ENCODE results near the gene ZBTB34.

Gene ZBTB34

DNA sequence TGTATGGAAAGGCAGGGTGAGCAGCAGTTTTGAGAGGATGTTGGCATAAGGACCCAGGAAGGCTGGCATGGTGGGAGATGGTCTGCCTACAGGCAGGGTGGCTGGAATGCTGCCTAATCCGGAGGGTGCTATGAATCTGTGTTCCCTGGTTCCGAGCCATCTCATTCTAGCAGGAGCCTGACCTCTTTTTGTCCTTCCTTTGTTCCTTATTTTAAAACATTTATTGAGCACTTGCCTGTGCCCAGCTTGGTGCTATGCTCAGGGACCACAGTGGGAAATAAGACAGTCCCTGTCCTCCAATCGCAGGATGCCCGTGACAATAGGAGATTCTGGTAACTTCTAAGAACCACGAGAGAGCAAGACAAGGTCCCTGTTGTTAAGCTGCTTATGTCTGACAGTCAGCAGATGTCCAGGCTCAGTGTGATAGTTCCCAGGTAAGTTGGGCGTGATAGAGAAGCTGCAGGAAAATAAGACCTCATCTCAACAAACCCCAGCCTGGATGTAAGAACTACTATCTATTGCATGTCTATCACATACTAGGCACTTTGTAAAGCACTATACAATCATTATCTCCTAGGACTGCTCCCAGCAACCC, 9.1 kb upstream of the ZBTB34 start:
- TF ChIP-seq, protein P1, sequence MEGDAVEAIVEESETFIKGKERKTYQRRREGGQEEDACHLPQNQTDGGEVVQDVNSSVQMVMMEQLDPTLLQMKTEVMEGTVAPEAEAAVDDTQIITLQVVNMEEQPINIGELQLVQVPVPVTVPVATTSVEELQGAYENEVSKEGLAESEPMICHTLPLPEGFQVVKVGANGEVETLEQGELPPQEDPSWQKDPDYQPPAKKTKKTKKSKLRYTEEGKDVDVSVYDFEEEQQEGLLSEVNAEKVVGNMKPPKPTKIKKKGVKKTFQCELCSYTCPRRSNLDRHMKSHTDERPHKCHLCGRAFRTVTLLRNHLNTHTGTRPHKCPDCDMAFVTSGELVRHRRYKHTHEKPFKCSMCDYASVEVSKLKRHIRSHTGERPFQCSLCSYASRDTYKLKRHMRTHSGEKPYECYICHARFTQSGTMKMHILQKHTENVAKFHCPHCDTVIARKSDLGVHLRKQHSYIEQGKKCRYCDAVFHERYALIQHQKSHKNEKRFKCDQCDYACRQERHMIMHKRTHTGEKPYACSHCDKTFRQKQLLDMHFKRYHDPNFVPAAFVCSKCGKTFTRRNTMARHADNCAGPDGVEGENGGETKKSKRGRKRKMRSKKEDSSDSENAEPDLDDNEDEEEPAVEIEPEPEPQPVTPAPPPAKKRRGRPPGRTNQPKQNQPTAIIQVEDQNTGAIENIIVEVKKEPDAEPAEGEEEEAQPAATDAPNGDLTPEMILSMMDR (conservative IDR thresholded peaks at IDR 0.05; ENCODE audit: low read depth) = no peak
- ChIA-PET CTCF (interaction anchor here (0.7 to 0.8 kb wide), 2 partner anchors 145 to 225 kb away, joined by 3 read pairs; no protein-coding TSS in a partner anchor), POLR2A (ENCODE audit: low non-redundant PET) (no interaction called here)
- H3K27ac ChIP-seq = no peak overlapping the region
- no peak for DNase-seq (ENCODE audit: low spot score)

DNA sequence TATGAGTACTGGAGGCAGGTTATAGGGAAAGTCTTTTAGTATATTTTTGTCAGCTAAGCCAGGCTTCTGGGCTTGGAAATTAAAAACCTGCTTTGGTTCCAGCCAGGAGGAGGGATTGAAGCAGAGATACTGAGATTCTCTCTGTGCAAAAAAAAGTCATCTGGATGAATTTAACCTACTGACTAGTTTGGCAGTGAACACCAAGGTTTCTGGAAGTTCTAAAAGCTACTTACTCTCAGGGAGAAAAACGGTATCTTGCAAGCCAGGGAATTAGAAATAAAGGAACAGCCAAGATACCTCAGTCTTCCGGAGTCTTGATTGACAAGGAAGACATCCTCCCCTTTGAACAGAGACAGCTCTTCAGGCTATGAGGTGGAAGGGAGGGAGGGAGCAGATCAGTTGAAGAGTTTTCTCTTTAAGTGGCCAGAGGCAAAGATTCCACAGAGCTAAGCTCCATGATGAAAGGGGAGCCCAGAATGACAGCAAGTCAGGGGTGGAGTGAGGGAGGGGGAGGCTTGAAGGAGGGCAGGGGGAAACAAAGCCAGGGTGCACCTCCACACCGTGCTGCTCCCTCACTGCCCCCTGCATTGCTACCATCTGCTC, 8.3 kb upstream of the ZBTB34 start:
- no peak overlapping the region for H3K27ac ChIP-seq
- ChIA-PET POLR2A (ENCODE audit: low non-redundant PET) (no interaction called here), CTCF (interaction anchor here (0.7 to 1.0 kb wide), 4 partner anchors 8 to 224 kb away, joined by 3 to 5 read pairs (median 3); no protein-coding TSS in a partner anchor)
- TF ChIP-seq, protein P1 (conservative IDR thresholded peaks at IDR 0.05; ENCODE audit: low read depth) = no peak
- no peak for DNase-seq (ENCODE audit: low spot score)

DNA sequence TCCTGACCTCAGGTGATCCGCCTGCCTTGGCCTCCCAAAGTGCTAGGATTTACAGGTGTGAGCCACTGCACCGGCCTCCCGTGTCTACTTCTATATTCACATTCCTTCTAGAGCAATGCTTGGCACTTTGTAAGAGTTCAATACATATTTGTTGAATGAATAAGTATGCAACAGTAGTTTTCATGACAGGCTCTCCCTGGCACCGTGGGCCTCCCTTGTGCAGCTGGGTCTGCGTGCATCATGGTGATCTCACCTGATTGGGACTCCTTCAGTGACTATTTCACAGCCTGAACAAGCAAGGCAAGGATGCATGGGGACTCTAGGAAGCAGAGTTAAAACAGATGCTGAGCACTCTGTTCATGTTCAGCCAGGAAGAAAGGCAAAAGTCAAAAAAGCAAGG, 6.8 kb upstream of the ZBTB34 start:
- CTCF ChIA-PET = interaction anchor here (0.7 kb wide), 1 partner anchor 754 kb away, joined by 4 read pairs; no protein-coding TSS in a partner anchor
- POLR2A ChIA-PET (ENCODE audit: low non-redundant PET) = no interaction called here
- TF ChIP-seq, protein P1 (conservative IDR thresholded peaks at IDR 0.05; ENCODE audit: low read depth) = no peak
- no peak overlapping the region for H3K27ac ChIP-seq
- DNase-seq (ENCODE audit: low spot score) = peak; percentile 42

DNA sequence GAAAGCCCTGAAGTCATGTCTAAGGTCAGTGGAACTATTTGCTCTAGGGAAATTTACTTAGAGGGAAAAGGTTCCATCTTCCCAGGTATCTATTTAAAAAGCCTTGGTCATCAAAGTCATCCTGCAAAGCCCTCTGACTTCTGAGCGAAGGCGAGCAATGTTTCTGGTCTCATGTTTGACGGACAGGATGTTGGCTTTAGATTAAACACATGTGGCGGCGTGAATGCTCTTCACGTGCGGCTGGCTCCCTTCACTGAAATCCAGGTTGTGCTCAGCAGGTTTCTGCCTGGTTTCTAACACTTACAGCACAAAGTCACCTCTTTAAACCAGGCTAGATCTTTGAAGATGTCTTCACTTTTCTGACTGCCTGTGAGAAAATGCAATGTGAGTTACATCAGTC, 5.7 kb upstream of the ZBTB34 start:
- no peak overlapping the region for H3K27ac ChIP-seq
- TF ChIP-seq, protein P1 (conservative IDR thresholded peaks at IDR 0.05; ENCODE audit: low read depth) = no peak
- ChIA-PET CTCF (interaction anchor here (0.7 kb wide), 1 partner anchor 16 kb away, joined by 3 read pairs; no protein-coding TSS in a partner anchor), POLR2A (ENCODE audit: low non-redundant PET) (no interaction called here)
- DNase-seq (ENCODE audit: low spot score) = no peak

DNA sequence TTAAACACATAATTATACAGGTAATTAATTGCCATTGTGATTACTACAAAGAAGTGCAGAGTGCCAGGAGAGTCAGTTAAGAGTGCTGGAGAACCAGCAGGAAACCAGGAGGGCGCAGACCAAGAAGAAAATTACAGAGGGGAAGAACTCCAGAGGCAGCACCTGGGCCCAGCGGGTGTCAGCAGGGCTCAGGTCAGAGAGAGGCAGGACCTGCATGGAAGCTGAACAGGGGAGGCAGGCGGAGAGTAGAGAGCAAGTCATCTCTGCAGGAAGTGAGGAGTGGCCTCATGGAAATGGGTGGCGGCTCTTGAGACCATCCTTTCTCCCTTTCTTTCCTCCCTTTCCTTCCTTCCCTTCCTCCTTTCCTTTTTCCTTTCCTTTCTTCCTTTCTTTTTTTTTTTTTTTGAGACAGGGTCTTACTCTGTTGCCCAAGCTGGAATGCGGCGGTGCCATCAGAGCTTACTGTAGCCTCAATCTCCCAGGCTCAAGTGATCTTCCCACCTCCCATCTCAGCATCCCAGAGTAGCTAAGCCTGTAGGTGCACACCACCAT, 4.0 kb upstream of the ZBTB34 start:
- H3K27ac ChIP-seq = no peak overlapping the region
- POLR2A ChIA-PET (ENCODE audit: low non-redundant PET) = no interaction called here
- DNase-seq (ENCODE audit: low spot score) = no peak
- CTCF ChIA-PET = no interaction called here
- TF ChIP-seq, protein P1 (conservative IDR thresholded peaks at IDR 0.05; ENCODE audit: low read depth) = no peak

DNA sequence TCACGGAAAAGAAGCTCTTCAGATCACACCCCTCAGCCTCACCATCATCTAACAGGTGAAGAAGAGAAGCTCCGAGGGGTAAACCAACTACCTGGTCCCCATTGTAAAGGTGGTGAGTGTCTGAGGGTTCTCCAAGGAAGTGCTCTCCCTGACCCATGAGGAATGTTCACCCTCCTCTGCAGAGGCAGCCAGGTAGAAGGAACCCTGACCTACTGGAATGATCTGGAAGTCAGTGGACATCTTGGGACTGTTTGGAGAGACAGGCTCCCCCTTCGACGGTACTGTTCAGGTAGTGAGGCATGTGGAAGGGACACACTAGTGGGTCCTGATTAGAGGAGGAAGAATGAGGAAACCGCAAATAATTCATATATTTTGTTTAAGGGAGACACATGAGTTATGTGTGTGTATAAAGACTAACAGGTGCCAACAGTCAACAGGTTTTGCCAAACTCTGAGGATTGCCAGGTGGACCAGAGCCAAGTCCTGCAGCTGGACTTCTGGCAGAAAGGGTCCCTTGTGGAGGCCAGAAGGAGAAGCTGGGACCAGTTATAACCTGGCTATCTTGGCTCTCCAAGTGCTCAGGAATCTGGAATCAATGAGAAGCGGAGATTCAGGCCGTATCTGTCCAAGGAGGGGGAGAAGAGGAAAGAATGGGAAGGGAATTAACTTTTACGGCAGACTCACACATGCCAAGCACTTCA, 3.0 kb upstream of the ZBTB34 start:
- DNase-seq (ENCODE audit: low spot score) = no peak
- H3K27ac ChIP-seq = peak overlapping the region; percentile 37
- ChIA-PET POLR2A (ENCODE audit: low non-redundant PET) (no interaction called here), CTCF (interaction anchor here (0.6 kb wide), 1 partner anchor 77 kb away, joined by 3 read pairs; no protein-coding TSS in a partner anchor)
- TF ChIP-seq, protein P1 (conservative IDR thresholded peaks at IDR 0.05; ENCODE audit: low read depth) = no peak

Data from RWPE1 (cell line).